A549 (cell line): ENCODE measurements around the gene CCDC27. TPM values are rescaled to one million over a fixed set of nuclear protein-coding genes. Genes with fewer than 3 reads are reported as not detected.

ENCODE experiments used
- ATAC-seq, 2 experiments: fragments of 200-7000 bp in 1 of 2; fragments of >200 bp in 1 of 2; cut with Nextera tagmentation in 1 of 2; cut with Tn5 transposase in 1 of 2; 3 replicates each; pipeline versions ENCODE4 v1.8.0 to v1.9.1; 2018 to 2020; ENCODE audit warnings: mild to moderate bottlenecking in 1 of 2, moderate library complexity in 1 of 2
- CTCF ChIA-PET: fragments of 300-600 bp; sonication (Branson Sonifier 250); formaldehyde crosslinking; extraction: SDS; loops from one replicate; lab custom pipeline; 2021; ENCODE audit warnings: antibody characterized with exemption, inconsistent platforms; lab: Yijun Ruan, JAX
- POLR2A ChIA-PET: fragments of 350-600 bp; formaldehyde crosslinking; extraction: SDS; loops from one replicate; lab custom pipeline; 2021; ENCODE audit warnings: antibody characterized with exemption, inconsistent platforms; lab: Yijun Ruan, JAX
- DNase-seq, 2 experiments: peaks; one replicate each; pipeline versions ENCODE4 v3.0.0 to v3.0.0-alpha.2; 2011 to 2016; ENCODE audit warnings: low read depth in 1 of 2, low spot score in 1 of 2
- FAIRE-seq: peaks from 2 replicates; lab custom pipeline; 2011; peaks lifted over from hg19 to GRCh38; lab: Jason Lieb, UNC
- H3K27ac ChIP-seq, 2 experiments: fragments of >200 bp; sonication (Bioruptor Twin); formaldehyde crosslinking; 3 replicates each; pipeline ENCODE4 v1.5.1; 2016 to 2017
- H3K4me1 ChIP-seq: fragments of >200 bp; sonication (Bioruptor Twin); formaldehyde crosslinking; 3 replicates; pipeline ENCODE4 v1.6.1; 2016
- H3K4me2 ChIP-seq: fragments of >200 bp; sonication (Bioruptor Twin); formaldehyde crosslinking; 3 replicates; pipeline ENCODE4 v1.6.1; 2016
- H3K4me3 ChIP-seq: fragments of >200 bp; sonication (Bioruptor Twin); formaldehyde crosslinking; 3 replicates; pipeline ENCODE4 v1.5.1; 2016
- H3K9me3 ChIP-seq: fragments of >200 bp; sonication (Bioruptor Twin); formaldehyde crosslinking; 3 replicates; pipeline ENCODE4 v1.6.1; 2016
- CBX2 ChIP-seq: fragments of 200-600 bp; sonication (generic); IDR thresholded peaks from 2 replicates; pipeline ENCODE4 v1.6.1; 2016; ENCODE audit warnings: low read depth, mild to moderate bottlenecking, borderline replicate concordance
- CHD4 ChIP-seq: fragments of 200-600 bp; sonication (generic); IDR thresholded peaks from 2 replicates; pipeline ENCODE4 v1.6.1; 2016; ENCODE audit warnings: antibody characterized with exemption, mild to moderate bottlenecking, borderline replicate concordance
- E2F6 ChIP-seq: IDR thresholded peaks from 2 replicates; pipeline ENCODE4 v1.6.1; 2012; ENCODE audit warnings: low read depth, borderline replicate concordance
- EHMT2 ChIP-seq: fragments of 200-600 bp; sonication (generic); IDR thresholded peaks from 2 replicates; pipeline ENCODE4 v1.6.1; 2016; ENCODE audit warnings: antibody characterized with exemption, low read depth, mild to moderate bottlenecking, moderate library complexity
- ELK1 ChIP-seq: fragments of 150-350 bp; IDR thresholded peaks from 2 replicates; pipeline ENCODE4 v1.6.1; 2014; ENCODE audit warnings: low read depth, mild to moderate bottlenecking, low read length
- EP300 ChIP-seq, 2 experiments: fragments of >200 bp; sonication (Bioruptor Twin); formaldehyde crosslinking; IDR thresholded peaks; 2 replicates in 1 of 2; 3 replicates in 1 of 2; pipeline ENCODE4 v1.6.1; 2016 to 2017
- FOSB ChIP-seq: fragments of 250-450 bp; sonication (Bioruptor Pico); IDR thresholded peaks from 2 replicates; pipeline ENCODE4 v1.5.0; 2020; ENCODE audit warnings: mild to moderate bottlenecking, moderate library complexity
- GATA3 ChIP-seq: IDR thresholded peaks from 2 replicates; pipeline ENCODE4 v1.6.1; 2012; ENCODE audit warnings: borderline replicate concordance
- HOXB5 ChIP-seq: fragments of 250-450 bp; sonication (Bioruptor Pico); IDR thresholded peaks from 2 replicates; pipeline ENCODE4 v1.5.0; 2020; ENCODE audit warnings: mild to moderate bottlenecking, moderate library complexity
- JUN ChIP-seq, 2 experiments: fragments of >200 bp; sonication (Bioruptor Twin); formaldehyde crosslinking; IDR thresholded peaks; 2 replicates in 1 of 2; 3 replicates in 1 of 2; pipeline ENCODE4 v1.6.1; 2016 to 2017
- KDM1A ChIP-seq: fragments of 200-600 bp; sonication (generic); IDR thresholded peaks from 2 replicates; pipeline ENCODE4 v1.6.1; 2016; ENCODE audit warnings: low read depth, mild to moderate bottlenecking
- MYC ChIP-seq: IDR thresholded peaks from 2 replicates; pipeline ENCODE4 v1.6.1; 2012; ENCODE audit warnings: mild to moderate bottlenecking, inconsistent platforms, low read length, improper control_type of control experiment, borderline replicate concordance
- NFE2L2 ChIP-seq: fragments of 150-350 bp; conservative IDR thresholded peaks from 2 replicates; pipeline ENCODE4 v1.6.1; 2014; ENCODE audit warnings: low read length
- NPAS2 ChIP-seq: fragments of 250-450 bp; sonication (Bioruptor Pico); IDR thresholded peaks from 2 replicates; pipeline ENCODE4 v1.8.0; 2022; ENCODE audit warnings: mild to moderate bottlenecking, moderate library complexity, borderline replicate concordance
- NR3C1 ChIP-seq: fragments of >200 bp; sonication (Bioruptor Twin); formaldehyde crosslinking; IDR thresholded peaks from 3 replicates; pipeline ENCODE4 v1.6.1; 2017
- PBX3 ChIP-seq: IDR thresholded peaks from 2 replicates; pipeline ENCODE4 v1.6.1; 2012
- PHF8 ChIP-seq: fragments of 200-600 bp; sonication (generic); IDR thresholded peaks from 2 replicates; pipeline ENCODE4 v1.6.1; 2016; ENCODE audit warnings: low read depth, mild to moderate bottlenecking, antibody characterized with exemption, moderate library complexity, borderline replicate concordance
- POLR2AphosphoS2 ChIP-seq: conservative IDR thresholded peaks from 2 replicates; pipeline ENCODE4 v1.6.1; 2012; ENCODE audit warnings: low read length, improper control_type of control experiment, inconsistent platforms
- REST ChIP-seq: fragments of 200-600 bp; sonication (generic); IDR thresholded peaks from 2 replicates; pipeline ENCODE4 v1.6.1; 2016; ENCODE audit warnings: antibody characterized with exemption, mild to moderate bottlenecking, moderate library complexity
- RFX5 ChIP-seq: fragments of 450-650 bp; IDR thresholded peaks from 2 replicates; pipeline ENCODE4 v1.7.1; 2014; ENCODE audit warnings: antibody characterized with exemption, mild to moderate bottlenecking, moderate library complexity
- RNF2 ChIP-seq: fragments of 200-600 bp; sonication (generic); IDR thresholded peaks from 2 replicates; pipeline ENCODE4 v1.6.1; 2016; ENCODE audit warnings: low read depth, mild to moderate bottlenecking, antibody characterized with exemption, moderate library complexity, borderline replicate concordance
- SREBF2 ChIP-seq: fragments of 450-650 bp; IDR thresholded peaks from 2 replicates; pipeline ENCODE4 v1.6.1; 2014; ENCODE audit warnings: mild to moderate bottlenecking, moderate library complexity
- TP53 ChIP-seq: fragments of 250-450 bp; sonication (Bioruptor Pico); IDR thresholded peaks from 2 replicates; pipeline ENCODE4 v1.5.0; 2021; ENCODE audit warnings: mild to moderate bottlenecking, moderate library complexity
- ZC3H11A ChIP-seq: fragments of 450-650 bp; IDR thresholded peaks from 2 replicates; pipeline ENCODE4 v1.6.1; 2014; ENCODE audit warnings: antibody characterized with exemption, mild to moderate bottlenecking
- ZFP36 ChIP-seq: fragments of 450-650 bp; IDR thresholded peaks from 2 replicates; pipeline ENCODE4 v1.6.1; 2014; ENCODE audit warnings: borderline replicate concordance; ENCODE audit not compliant: partially characterized antibody
- ZSCAN20 ChIP-seq: fragments of 250-450 bp; sonication (Bioruptor Pico); IDR thresholded peaks from 2 replicates; pipeline ENCODE4 v1.8.0; 2022; ENCODE audit warnings: mild to moderate bottlenecking, moderate library complexity
- WGBS: methylation state at CpG from one replicate; pipeline ENCODE4 v1.1.6; 2017; ENCODE audit errors: missing lambda C conversion rate; 5-methylcytosine and 5-hydroxymethylcytosine counted together
- polyA plus RNA-seq, 4 experiments: library from polyadenylated mRNA; depleted of rRNA in 3 of 4; stranded (reverse); fragments of >200 nt; fragmentation: RNase III in 1 of 4; extraction: RNeasy Plus Mini Kit Qiagen cat#74134 plus additional on column Dnase treatment in 1 of 4; gene quantifications; 2 replicates in 3 of 4; 3 replicates in 1 of 4; pipeline ENCODE4 v1.2.3, GENCODE V29; 2011 to 2017

CCDC27 gene
- polyA plus RNA-seq, 2 of the 4 experiments (the other 2 are of a cell fraction) = not detected

- CTCF ChIA-PET = no interaction called here
- Histone ChIP-seq H3K4me2 (no peak overlapping the region), H3K27ac (no peak overlapping the region), H3K4me1 (peaks cover 5% of the 10 kb centered on the region; the same call in 2 of the 3 replicates), H3K4me3 (no peak overlapping the region), H3K9me3 (no peaks in the 10 kb centered on the region)
- FAIRE-seq = no peak
- ATAC-seq = no peak
- DNase-seq = no peak
- WGBS = 89% methylated on average over 12 of the region's 12 CpGs
- TF ChIP-seq HOXB5 (no peak), JUN (IDR thresholded peaks at IDR 0.05) (no peak), POLR2AphosphoS2 (no peak), EHMT2 (no peak), ZFP36 (no peak), RNF2 (no peak), FOSB (CRISPR knock-in tag) (no peak), E2F6 (no peak), KDM1A (no peak), GATA3 (no peak), NR3C1 (no peak), ZC3H11A (no peak), PBX3 (no peak)
- POLR2A ChIA-PET = no interaction called here
Measured at GRCh38 chr1:3743826-3744225, 8.4 kb upstream of the CCDC27 start.

GRCh38 chr1:3744646-3745045, 7.6 kb upstream of the CCDC27 start:
- Histone ChIP-seq H3K9me3 (no peaks in the 10 kb centered on the region), H3K27ac (no peak overlapping the region), H3K4me3 (no peak overlapping the region)
- ATAC-seq = no peak
- no peak for DNase-seq
- FAIRE-seq = no peak
- TF ChIP-seq NPAS2 (CRISPR knock-in tag) (no peak), ZFP36 (no peak), POLR2AphosphoS2 (no peak), REST (no peak), RNF2 (no peak), RFX5 (no peak), GATA3 (no peak), ZSCAN20 (CRISPR knock-in tag) (no peak), SREBF2 (no peak), MYC (no peak), EHMT2 (no peak), CBX2 (no peak), ELK1 (no peak), NFE2L2 (no peak), EP300 (IDR thresholded peaks at IDR 0.05) (no peak), PHF8 (no peak), CHD4 (no peak), TP53 (CRISPR knock-in tag) (no peak), PBX3 (no peak)
- TF ChIP-seq, all 56 proteins: peak for 0
- Histone ChIP-seq H3K4me2 (no peak overlapping the region), H3K4me1 (peaks cover 5% of the 10 kb centered on the region; the same call in 2 of the 3 replicates)
- 84% methylated on average over 4 of the region's 10 CpGs for WGBS
- ChIA-PET POLR2A (no interaction called here), CTCF (no interaction called here)
